HG02798 (cell line): ENCODE measurements around the gene TLL1.

ENCODE experiments used
- ATAC-seq: cut with Tn5 transposase; IDR thresholded peaks from one replicate; pipeline ENCODE4 v1.9.1; 2021; ENCODE audit warnings: mild to moderate bottlenecking; ENCODE audit not compliant: unreplicated experiment, poor library complexity

TLL1 gene

GRCh38 chr4:166042510-166043055 lies 169.5 kb downstream of the TLL1 start:
- ATAC-seq, result no peak

GRCh38 chr4:166043801-166044200 lies 170.8 kb downstream of the TLL1 start:
- no peak for ATAC-seq

GRCh38 chr4:166044871-166045270 lies 171.8 kb downstream of the TLL1 start:
- ATAC-seq, result no peak

- peak; percentile 79 for ATAC-seq
Observed at GRCh38 chr4:166045457-166045856, 172.4 kb downstream of the TLL1 start.

- no peak for ATAC-seq
Observed at GRCh38 chr4:166049036-166049435, 176.0 kb downstream of the TLL1 start.

- no peak for ATAC-seq
Observed at GRCh38 chr4:166064721-166065120, 191.7 kb downstream of the TLL1 start.

- no peak for ATAC-seq
Observed at GRCh38 chr4:166065324-166065723, 192.3 kb downstream of the TLL1 start.

- ATAC-seq, result no peak
Observed at GRCh38 chr4:166066936-166067335, 193.9 kb downstream of the TLL1 start.

- ATAC-seq, result no peak
Observed at GRCh38 chr4:166067915-166068314, 194.9 kb downstream of the TLL1 start.

GRCh38 chr4:166073783-166074182 lies 200.7 kb downstream of the TLL1 start:
- ATAC-seq, result no peak

- ATAC-seq, result no peak
Observed at GRCh38 chr4:166075599-166075998, 202.6 kb downstream of the TLL1 start.

- no peak for ATAC-seq
Observed at GRCh38 chr4:166077782-166078181, 204.7 kb downstream of the TLL1 start.

- ATAC-seq, result no peak
Observed at GRCh38 chr4:166078383-166078782, 205.3 kb downstream of the TLL1 start.

GRCh38 chr4:166078955-166079354 lies 205.9 kb downstream of the TLL1 start:
- ATAC-seq, result no peak

GRCh38 chr4:166087569-166087968 lies 214.5 kb downstream of the TLL1 start:
- ATAC-seq, result no peak

GRCh38 chr4:166088576-166088975 lies 215.5 kb downstream of the TLL1 start:
- no peak for ATAC-seq

- ATAC-seq, result no peak
Observed at GRCh38 chr4:166091146-166091545, 218.1 kb downstream of the TLL1 start.

GRCh38 chr4:166091912-166092510 lies 219.0 kb downstream of the TLL1 start:
- peak; percentile 81 for ATAC-seq

GRCh38 chr4:166092797-166093290 lies 219.8 kb downstream of the TLL1 start:
- ATAC-seq, result no peak

- no peak for ATAC-seq
Observed at GRCh38 chr4:166104623-166105022, 231.6 kb downstream of the TLL1 start.

- ATAC-seq, result no peak
Observed at GRCh38 chr4:166121897-166122296, 248.9 kb downstream of the TLL1 start.

- no peak for ATAC-seq
Observed at GRCh38 chr4:166123546-166123945, 250.5 kb downstream of the TLL1 start.
